Activated B cell treated with CpG ODN at 0.5 μM for 24 hours (primary cell): ENCODE data around the gene PPFIBP1. TPM values are rescaled to one million over a fixed set of nuclear protein-coding genes. Genes with fewer than 3 reads are reported as not detected.
"Not testable (repeated sequence)": the region's sequence is repeated elsewhere in the genome, so short reads cannot be mapped to it uniquely, and the experiment has no call there.

Experiments used
- ATAC-seq: fragments of 200-7000 bp; cut with Tn5 transposase; one replicate; pipeline ENCODE4 v1.10.0; 2021; ENCODE audit warnings: low read depth, mild to moderate bottlenecking, moderate library complexity
- CTCF ChIA-PET: fragments of 350-600 bp; sonication (Branson Sonifier 250); formaldehyde crosslinking; loops from one replicate; lab custom pipeline; 2021; ENCODE audit warnings: antibody characterized with exemption; lab: Charles Lee
- POLR2A ChIA-PET: fragments of 350-600 bp; sonication (Branson Sonifier 250); formaldehyde crosslinking; loops from one replicate; lab custom pipeline; 2021; ENCODE audit warnings: antibody characterized with exemption; lab: Charles Lee
- DNase-seq: peaks from one replicate; pipeline ENCODE4 v3.0.0; 2022
- H3K27ac Mint-ChIP-seq: one replicate; pipeline ENCODE4 v1.8.0; 2020; ENCODE audit warnings: mixed read lengths
- H3K27me3 Mint-ChIP-seq: one replicate; pipeline ENCODE4 v1.8.0; 2021; ENCODE audit warnings: mixed read lengths
- H3K36me3 Mint-ChIP-seq: one replicate; pipeline ENCODE4 v1.8.0; 2021; ENCODE audit warnings: low read depth, mixed read lengths
- H3K4me1 Mint-ChIP-seq: one replicate; pipeline ENCODE4 v1.8.0; 2021; ENCODE audit warnings: mixed read lengths
- H3K4me3 Mint-ChIP-seq: one replicate; pipeline ENCODE4 v1.8.0; 2020; ENCODE audit warnings: mild to moderate bottlenecking, mixed read lengths
- H3K9me3 Mint-ChIP-seq: one replicate; pipeline ENCODE4 v1.8.0; 2020; ENCODE audit warnings: mixed read lengths
- intact Hi-C: fragments of 100-400 bp; cut with micrococcal nuclease; formaldehyde crosslinking; loops from one replicate; pipeline ENCODE4 v1.15.1; 2024
- total RNA-seq: library from RNA; stranded (reverse); gene quantifications from 2 replicates; pipeline ENCODE4 v1.2.3, GENCODE V29; 2022
- TF ChIP-seq, protein P1 (sequence below): fragments of 200-600 bp; IDR thresholded peaks from one replicate; pipeline ENCODE4 v1.8.0; 2022; ENCODE audit warnings: antibody characterized with exemption, mild to moderate bottlenecking

The PPFIBP1 gene
- total RNA-seq, 1 donor from 2014 or later: 8.1 TPM

DNA sequence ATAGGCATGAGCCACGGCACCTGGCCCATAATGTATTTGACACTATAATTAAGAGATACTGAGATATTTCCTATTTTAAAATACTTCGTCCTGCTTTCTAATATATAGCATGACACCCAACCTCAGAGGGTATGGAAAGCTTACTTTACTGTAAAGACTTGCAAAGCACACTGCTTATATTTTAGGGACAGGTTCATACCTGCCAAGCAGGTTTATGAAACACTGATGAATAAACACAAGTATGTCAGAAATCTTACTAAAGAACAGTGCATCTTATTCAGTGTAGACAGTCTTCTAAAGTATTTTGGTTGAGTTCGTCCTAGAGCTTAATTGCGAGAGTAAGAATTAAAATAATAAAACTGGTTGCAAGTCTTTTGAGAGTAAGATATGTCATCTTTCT is 65.4 kb downstream of the PPFIBP1 start:
- Mint-ChIP-seq H3K27ac (no peak overlapping the region), H3K4me3 (no peak overlapping the region), H3K36me3 (no peaks in the 10 kb centered on the region), H3K27me3 (no peaks in the 10 kb centered on the region), H3K9me3 (no peaks in the 10 kb centered on the region), H3K4me1 (peaks cover 13% of the 10 kb centered on the region)
- DNase-seq (no peak), ATAC-seq (no peak)
- TF ChIP-seq, protein P1, sequence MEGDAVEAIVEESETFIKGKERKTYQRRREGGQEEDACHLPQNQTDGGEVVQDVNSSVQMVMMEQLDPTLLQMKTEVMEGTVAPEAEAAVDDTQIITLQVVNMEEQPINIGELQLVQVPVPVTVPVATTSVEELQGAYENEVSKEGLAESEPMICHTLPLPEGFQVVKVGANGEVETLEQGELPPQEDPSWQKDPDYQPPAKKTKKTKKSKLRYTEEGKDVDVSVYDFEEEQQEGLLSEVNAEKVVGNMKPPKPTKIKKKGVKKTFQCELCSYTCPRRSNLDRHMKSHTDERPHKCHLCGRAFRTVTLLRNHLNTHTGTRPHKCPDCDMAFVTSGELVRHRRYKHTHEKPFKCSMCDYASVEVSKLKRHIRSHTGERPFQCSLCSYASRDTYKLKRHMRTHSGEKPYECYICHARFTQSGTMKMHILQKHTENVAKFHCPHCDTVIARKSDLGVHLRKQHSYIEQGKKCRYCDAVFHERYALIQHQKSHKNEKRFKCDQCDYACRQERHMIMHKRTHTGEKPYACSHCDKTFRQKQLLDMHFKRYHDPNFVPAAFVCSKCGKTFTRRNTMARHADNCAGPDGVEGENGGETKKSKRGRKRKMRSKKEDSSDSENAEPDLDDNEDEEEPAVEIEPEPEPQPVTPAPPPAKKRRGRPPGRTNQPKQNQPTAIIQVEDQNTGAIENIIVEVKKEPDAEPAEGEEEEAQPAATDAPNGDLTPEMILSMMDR: no peak
- CTCF ChIA-PET: no interaction called here
- intact Hi-C loops: no loop called here
- POLR2A ChIA-PET: no interaction called here

DNA sequence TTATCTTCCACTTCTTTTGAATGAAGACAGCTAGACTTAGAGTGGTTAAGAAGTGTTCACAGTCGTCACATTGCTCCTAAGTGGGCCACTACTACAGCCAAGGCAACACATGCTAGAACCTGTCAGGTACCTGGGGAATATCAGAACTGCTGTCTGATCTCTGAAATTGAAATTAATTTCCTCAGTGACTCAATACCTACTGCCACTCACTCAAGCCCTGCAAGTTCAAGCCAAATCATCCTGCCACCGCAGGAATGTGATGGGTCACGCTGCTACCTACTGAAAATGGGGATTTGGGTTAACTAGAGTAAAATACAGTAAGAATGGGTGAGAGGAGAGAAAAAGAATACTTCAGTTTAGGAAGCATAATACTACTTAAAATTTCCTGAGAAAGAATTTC is 67.7 kb downstream of the PPFIBP1 start:
- CTCF ChIA-PET, H3K27me3 Mint-ChIP-seq, POLR2A ChIA-PET, H3K4me3 Mint-ChIP-seq, DNase-seq, H3K27ac Mint-ChIP-seq, ATAC-seq, H3K36me3 Mint-ChIP-seq, H3K9me3 Mint-ChIP-seq, intact Hi-C loops: not testable (repeated sequence)
- peaks cover 13% of the 10 kb centered on the region for H3K4me1 Mint-ChIP-seq

DNA sequence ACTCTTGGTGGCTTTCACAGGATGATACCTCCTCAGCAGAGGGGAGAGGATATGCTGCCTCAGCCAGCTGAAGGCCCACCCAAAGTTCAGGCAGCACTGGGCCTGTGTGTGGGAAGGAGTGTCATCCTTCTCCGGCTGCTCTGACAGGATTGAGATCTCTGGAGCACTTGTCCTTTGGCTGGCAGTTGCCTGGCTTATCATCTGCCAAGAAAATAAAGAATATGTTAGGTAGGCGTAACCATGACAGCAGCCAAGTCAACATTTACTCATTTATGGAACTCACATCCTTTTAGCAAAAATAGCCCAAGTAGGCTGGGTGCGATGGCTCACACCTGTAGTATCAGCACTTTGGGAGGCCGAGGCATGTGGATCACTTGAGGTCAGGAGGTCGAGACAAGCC is 68.5 kb downstream of the PPFIBP1 start:
- Mint-ChIP-seq H3K27me3 (no peaks in the 10 kb centered on the region), H3K4me3 (no peak overlapping the region), H3K27ac (no peak overlapping the region), H3K4me1 (peaks cover 13% of the 10 kb centered on the region), H3K36me3 (no peaks in the 10 kb centered on the region), H3K9me3 (no peaks in the 10 kb centered on the region)
- CTCF ChIA-PET: no interaction called here
- intact Hi-C loops: no loop called here
- POLR2A ChIA-PET: no interaction called here
- TF ChIP-seq, protein P1: no peak
- ATAC-seq (no peak), DNase-seq (no peak)

DNA sequence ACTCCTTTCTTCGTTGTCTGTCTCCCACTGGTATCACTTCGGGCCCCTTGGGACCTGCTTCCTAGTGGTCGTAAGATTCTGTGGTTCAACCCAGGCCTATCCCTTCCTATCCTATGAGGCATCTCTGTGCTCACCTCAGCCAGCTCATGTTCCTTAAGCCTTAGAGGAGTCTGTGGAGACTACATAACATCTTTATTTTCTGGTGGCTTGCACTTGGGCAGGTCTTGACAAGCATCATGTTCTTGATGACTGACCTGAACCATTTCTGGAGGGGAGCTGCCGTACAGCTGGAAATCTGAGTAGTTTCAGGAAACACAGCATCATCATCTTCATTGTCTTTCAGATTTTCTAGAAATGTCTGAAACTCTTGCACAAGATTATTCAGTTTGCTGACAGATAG is 69.3 kb downstream of the PPFIBP1 start:
- no peak overlapping the region for H3K27ac Mint-ChIP-seq
- H3K4me1 Mint-ChIP-seq: peaks cover 6% of the 10 kb centered on the region
- no peaks in the 10 kb centered on the region for H3K36me3 Mint-ChIP-seq
- TF ChIP-seq, protein P1: no peak
- intact Hi-C loops: no loop called here
- H3K27me3 Mint-ChIP-seq: no peaks in the 10 kb centered on the region
- H3K4me3 Mint-ChIP-seq: no peak overlapping the region
- no peaks in the 10 kb centered on the region for H3K9me3 Mint-ChIP-seq
- ATAC-seq (no peak), DNase-seq (no peak)
- CTCF ChIA-PET: no interaction called here
- POLR2A ChIA-PET: no interaction called here

DNA sequence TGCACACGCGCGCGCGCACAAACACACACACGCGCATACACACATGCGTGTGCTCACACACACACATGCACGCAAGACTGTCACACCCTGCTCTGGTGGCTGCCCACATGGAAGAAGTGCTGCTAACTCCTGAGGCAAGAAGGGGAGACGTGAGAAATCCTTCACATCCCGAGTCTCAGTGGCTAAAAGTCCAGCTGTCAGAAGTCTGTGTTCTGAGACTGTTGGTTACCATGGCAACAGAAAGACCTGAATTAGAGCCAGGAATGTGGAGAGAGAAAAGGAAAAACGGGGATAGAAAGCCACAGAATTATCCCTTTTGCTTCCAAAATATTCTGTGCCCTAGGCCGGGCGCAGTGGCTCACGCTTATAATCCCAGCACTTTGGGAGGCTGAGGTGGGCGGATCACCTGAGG is 71.2 kb downstream of the PPFIBP1 start:
- intact Hi-C loops: no loop called here
- DNase-seq (no peak), ATAC-seq (no peak)
- Mint-ChIP-seq H3K4me3 (no peak overlapping the region), H3K27ac (no peak overlapping the region), H3K4me1 (no peaks in the 10 kb centered on the region), H3K27me3 (no peaks in the 10 kb centered on the region), H3K36me3 (no peaks in the 10 kb centered on the region), H3K9me3 (no peaks in the 10 kb centered on the region)
- TF ChIP-seq, protein P1: no peak
- ChIA-PET POLR2A (no interaction called here), CTCF (no interaction called here)

DNA sequence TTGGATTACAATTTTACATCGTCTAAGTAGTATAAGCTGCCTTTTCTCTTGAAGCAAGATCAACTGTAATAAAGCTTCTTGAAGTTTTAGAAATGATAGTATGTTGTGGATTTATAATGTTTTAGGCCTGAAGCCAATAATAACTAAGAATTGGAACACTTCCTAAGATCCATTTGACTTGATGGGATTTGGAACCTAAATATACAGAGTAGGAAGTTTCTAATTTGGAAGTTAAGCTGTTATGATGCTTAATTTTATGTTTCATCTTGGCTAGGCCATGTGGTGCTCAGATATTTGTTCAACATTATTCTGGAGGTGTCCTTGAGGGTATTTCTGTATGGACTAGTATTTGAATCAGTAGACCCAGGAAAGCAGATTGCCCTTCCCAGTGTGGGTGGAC is 74.9 kb downstream of the PPFIBP1 start:
- POLR2A ChIA-PET, CTCF ChIA-PET, H3K36me3 Mint-ChIP-seq: not testable (repeated sequence)

DNA sequence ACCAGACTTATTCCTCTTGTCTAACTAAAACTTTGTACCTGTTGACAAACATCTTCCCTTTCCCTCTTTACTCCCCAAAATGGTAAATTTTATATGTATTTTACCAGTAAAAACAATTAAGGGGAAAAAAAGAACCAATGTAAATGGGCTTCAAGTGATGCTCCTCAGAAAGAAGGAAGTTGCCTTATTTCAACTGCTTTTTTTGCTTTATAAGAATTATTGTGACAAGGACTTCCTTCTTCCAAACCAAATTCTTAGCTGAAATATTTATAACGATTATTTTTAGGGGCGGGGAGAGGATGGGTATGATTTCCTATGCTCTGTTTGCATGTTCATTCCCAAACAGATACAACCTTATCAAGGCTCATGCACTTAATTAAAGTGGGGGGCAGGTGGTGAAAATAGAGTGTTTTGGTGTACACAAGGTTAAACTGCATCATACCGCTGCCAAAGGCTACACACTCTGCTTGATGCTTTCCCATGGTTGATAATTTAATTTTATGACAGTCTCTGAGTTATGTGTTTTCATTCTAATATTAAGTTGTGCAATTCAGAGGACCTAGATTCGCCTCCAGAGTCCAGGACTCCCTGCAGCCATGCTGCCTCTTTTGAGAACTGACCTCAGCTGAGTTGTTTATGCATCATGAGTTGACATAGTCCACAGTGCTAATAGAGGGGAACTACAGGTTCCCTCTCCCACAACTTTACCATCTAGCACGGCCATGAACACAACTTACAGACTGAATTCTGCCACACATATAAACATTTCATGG is 77.2 kb downstream of the PPFIBP1 start:
- intact Hi-C loops, H3K4me3 Mint-ChIP-seq: not testable (repeated sequence)

More for the DNA sequence above, 74.9 kb downstream of the PPFIBP1 start:
- H3K4me1 Mint-ChIP-seq, ATAC-seq, DNase-seq, H3K27ac Mint-ChIP-seq, intact Hi-C loops, H3K9me3 Mint-ChIP-seq, H3K27me3 Mint-ChIP-seq, H3K4me3 Mint-ChIP-seq: not testable (repeated sequence)

More for the DNA sequence above, 77.2 kb downstream of the PPFIBP1 start:
- POLR2A ChIA-PET, ATAC-seq, H3K36me3 Mint-ChIP-seq, H3K27me3 Mint-ChIP-seq, H3K4me1 Mint-ChIP-seq, DNase-seq, CTCF ChIA-PET, H3K9me3 Mint-ChIP-seq, H3K27ac Mint-ChIP-seq: not testable (repeated sequence)
